H9 (cell line): Measurements from ENCODE around the gene B4GALNT4. TPM values are rescaled to one million over a fixed set of nuclear protein-coding genes. Genes with fewer than 3 reads are reported as not detected.
A peak's percentile ranks its signal among the peaks of the same experiment; 100 is the strongest.

Experiments
- DNase-seq: peaks from one replicate; pipeline ENCODE4 v3.0.0-alpha.2; 2017
- H2AFZ ChIP-seq: one replicate; pipeline ENCODE4 v1.6.1; 2013; ENCODE audit warnings: mild to moderate bottlenecking, low read length, control low read depth, moderate library complexity
- H2AK5ac ChIP-seq: 2 replicates; pipeline ENCODE4 v1.6.1; 2013; ENCODE audit warnings: low read length, control low read depth, mixed read lengths; ENCODE audit not compliant: insufficient read length
- H2BK120ac ChIP-seq: one replicate; pipeline ENCODE4 v1.6.1; 2013; ENCODE audit warnings: low read depth, mild to moderate bottlenecking, low read length, control low read depth, inconsistent platforms; ENCODE audit not compliant: poor library complexity, severe bottlenecking
- H2BK12ac ChIP-seq: 2 replicates; pipeline ENCODE4 v1.6.1; 2013; ENCODE audit warnings: low read length, control low read depth, mixed read lengths, low read depth; ENCODE audit not compliant: insufficient read length
- H2BK15ac ChIP-seq: 2 replicates; pipeline ENCODE4 v1.6.1; 2013; ENCODE audit warnings: low read depth, low read length, control low read depth
- H2BK20ac ChIP-seq: one replicate; pipeline ENCODE4 v1.6.1; 2013; ENCODE audit warnings: low read depth, mild to moderate bottlenecking, low read length, control low read depth, inconsistent platforms; ENCODE audit not compliant: poor library complexity, severe bottlenecking
- H2BK5ac ChIP-seq: 2 replicates; pipeline ENCODE4 v1.6.1; 2013; ENCODE audit warnings: low read length, control low read depth, mixed read lengths; ENCODE audit not compliant: insufficient read length
- H3K14ac ChIP-seq: 2 replicates; pipeline ENCODE4 v1.6.1; 2013; ENCODE audit warnings: low read length, control low read depth; ENCODE audit not compliant: insufficient read depth
- H3K18ac ChIP-seq: 2 replicates; pipeline ENCODE4 v1.6.1; 2013; ENCODE audit warnings: low read depth, mild to moderate bottlenecking, mixed read lengths, low read length, control low read depth; ENCODE audit not compliant: insufficient read length
- H3K23ac ChIP-seq: 2 replicates; pipeline ENCODE4 v1.6.1; 2013; ENCODE audit warnings: low read length, control low read depth, mixed read lengths, low read depth; ENCODE audit not compliant: insufficient read length
- H3K23me2 ChIP-seq: 2 replicates; pipeline ENCODE4 v1.6.1; 2013; ENCODE audit warnings: low read depth, mild to moderate bottlenecking, mixed read lengths, low read length, control low read depth; ENCODE audit not compliant: insufficient read length, poor library complexity, severe bottlenecking
- H3K27ac ChIP-seq: 2 replicates; pipeline ENCODE4 v1.5.1; 2013; ENCODE audit warnings: low read length, control low read depth, mixed read lengths, low read depth; ENCODE audit not compliant: insufficient read length
- H3K27me3 ChIP-seq: 2 replicates; pipeline ENCODE4 v1.6.1; 2013; ENCODE audit warnings: low read length, control low read depth, inconsistent platforms; ENCODE audit not compliant: insufficient read depth
- H3K4ac ChIP-seq: 2 replicates; pipeline ENCODE4 v1.6.1; 2013; ENCODE audit warnings: low read depth, mild to moderate bottlenecking, control low read depth, inconsistent platforms, low read length, moderate library complexity
- H3K4me1 ChIP-seq: 2 replicates; pipeline ENCODE4 v1.6.1; 2013; ENCODE audit warnings: low read length, control low read depth, inconsistent platforms; ENCODE audit not compliant: insufficient read depth
- H3K4me2 ChIP-seq: 2 replicates; pipeline ENCODE4 v1.6.1; 2013; ENCODE audit warnings: low read length, control low read depth, mixed read lengths; ENCODE audit not compliant: insufficient read length, insufficient read depth
- H3K56ac ChIP-seq: 2 replicates; pipeline ENCODE4 v1.6.1; 2013; ENCODE audit warnings: low read depth, mild to moderate bottlenecking, mixed read lengths, low read length, control low read depth; ENCODE audit not compliant: insufficient read length
- H3K79me1 ChIP-seq: 2 replicates; pipeline ENCODE4 v1.6.1; 2013; ENCODE audit warnings: low read depth, mild to moderate bottlenecking, moderate library complexity, low read length, control low read depth, inconsistent platforms; ENCODE audit not compliant: insufficient read depth, poor library complexity, severe bottlenecking
- H3K79me2 ChIP-seq: 2 replicates; pipeline ENCODE4 v1.6.1; 2013; ENCODE audit warnings: low read length, control low read depth, inconsistent platforms; ENCODE audit not compliant: insufficient read depth
- H3K9ac ChIP-seq: 2 replicates; pipeline ENCODE4 v1.6.1; 2013; ENCODE audit warnings: low read length, control low read depth, mixed read lengths; ENCODE audit not compliant: insufficient read length; ENCODE audit errors: extremely low read depth
- H3K9me3 ChIP-seq: one replicate; pipeline ENCODE4 v1.6.1; 2013; ENCODE audit warnings: low read depth, low read length, inconsistent platforms; ENCODE audit not compliant: control insufficient read depth
- H3T11ph ChIP-seq: one replicate; pipeline ENCODE4 v1.6.1; 2013; ENCODE audit warnings: mild to moderate bottlenecking, low read length, control low read depth, inconsistent platforms
- H4K20me1 ChIP-seq: one replicate; pipeline ENCODE4 v1.6.1; 2013; ENCODE audit not compliant: control insufficient read depth, insufficient read length, insufficient read depth
- H4K5ac ChIP-seq: 2 replicates; pipeline ENCODE4 v1.6.1; 2013; ENCODE audit warnings: low read depth, mild to moderate bottlenecking, mixed read lengths, low read length, control low read depth; ENCODE audit not compliant: insufficient read length
- H4K8ac ChIP-seq: replicated peaks from 2 replicates; pipeline ENCODE4 v1.6.1; 2013; ENCODE audit warnings: low read length, control low read depth, mixed read lengths, low read depth; ENCODE audit not compliant: insufficient read length
- H4K91ac ChIP-seq: 2 replicates; pipeline ENCODE4 v1.6.1; 2013; ENCODE audit warnings: low read depth, mild to moderate bottlenecking, moderate library complexity, mixed read lengths, low read length, control low read depth; ENCODE audit not compliant: insufficient read length
- H3K27ac Mint-ChIP-seq, 3 experiments: 2 replicates in 2 of 3; 3 replicates in 1 of 3; pipeline ENCODE4 v1.8.0; 2020 to 2021; ENCODE audit warnings: mixed read lengths in 3 of 3, mild to moderate bottlenecking in 1 of 3, moderate library complexity in 1 of 3
- H3K27me3 Mint-ChIP-seq: 2 replicates; pipeline ENCODE4 v1.8.0; 2021; ENCODE audit warnings: low read depth, mild to moderate bottlenecking, moderate library complexity, mixed read lengths
- H3K36me3 Mint-ChIP-seq, 3 experiments: 2 replicates in 2 of 3; 3 replicates in 1 of 3; pipeline ENCODE4 v1.8.0; 2020 to 2021; ENCODE audit warnings: low read depth in 3 of 3, mixed read lengths in 3 of 3; ENCODE audit not compliant: insufficient read depth in 1 of 3
- H3K4me1 Mint-ChIP-seq, 2 experiments: 2 replicates each; pipeline ENCODE4 v1.8.0; 2020; ENCODE audit warnings: mixed read lengths in 2 of 2
- H3K4me3 Mint-ChIP-seq, 2 experiments: 2 replicates in 1 of 2; 3 replicates in 1 of 2; pipeline ENCODE4 v1.8.0; 2020 to 2021; ENCODE audit warnings: mild to moderate bottlenecking in 2 of 2, mixed read lengths in 2 of 2, moderate library complexity in 1 of 2
- H3K9me3 Mint-ChIP-seq, 2 experiments: 2 replicates in 1 of 2; 3 replicates in 1 of 2; pipeline ENCODE4 v1.8.0; 2020; ENCODE audit warnings: mild to moderate bottlenecking in 2 of 2, mixed read lengths in 2 of 2, moderate library complexity in 1 of 2
- WGBS: extraction: QIAGEN DNeasy Blood & Tissue Kit; methylation state at CpG from one replicate; pipeline ENCODE4 v1.1.7; 2013; ENCODE audit warnings: missing lambda C conversion rate, low lambda C conversion rate, mixed read lengths; ENCODE audit not compliant: insufficient read length; ENCODE audit errors: extremely low coverage; 5-methylcytosine and 5-hydroxymethylcytosine counted together
- total RNA-seq: library from RNA; stranded (reverse); gene quantifications from 2 replicates; pipeline ENCODE4 v1.2.1, GENCODE V29; 2021
- TF ChIP-seq, protein P1 (sequence below): fragments of 200-600 bp; sonication (generic); conservative IDR thresholded peaks from 3 replicates; pipeline ENCODE4 v1.8.0; 2021; ENCODE audit warnings: antibody characterized with exemption, mild to moderate bottlenecking

The B4GALNT4 gene
- total RNA-seq, 1 experiment from 2014 or later: 105 TPM

DNA sequence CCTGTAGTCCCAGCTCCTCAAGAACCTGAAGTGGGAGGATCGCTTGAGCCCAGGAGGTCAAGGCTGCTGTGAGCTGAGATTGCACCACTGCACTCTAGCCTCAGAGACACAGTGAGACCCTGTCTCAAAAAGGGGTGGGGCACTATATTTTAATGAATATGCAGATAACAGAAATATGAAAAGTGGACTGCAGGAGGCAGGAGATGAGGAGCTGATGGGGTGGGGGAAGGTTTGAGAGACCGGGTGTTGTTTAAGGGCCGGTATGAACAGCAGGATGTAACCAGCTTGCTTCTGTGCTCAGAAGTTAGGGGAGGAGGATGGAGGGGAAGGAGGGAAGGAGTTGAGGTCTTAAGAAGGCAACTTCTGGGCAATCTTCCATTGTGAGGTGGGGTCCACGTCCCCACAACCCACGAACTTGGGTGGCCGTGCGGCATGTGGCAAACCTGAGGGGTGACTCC is 1.3 kb upstream of the B4GALNT4 start:
- H3K4me2 ChIP-seq: peak overlapping the region; percentile 69
- no peak overlapping the region for H2BK120ac ChIP-seq
- H3T11ph ChIP-seq: no peak overlapping the region
- H3K14ac ChIP-seq: no peak overlapping the region
- H3K9me3 Mint-ChIP-seq: peaks cover 3 to 4% of the 10 kb centered on the region in 2 experiments; a peak in 4 of 5 replicates
- H3K9ac ChIP-seq: no peak overlapping the region
- H3K36me3 Mint-ChIP-seq: peaks cover 16 to 23% (median 18%) of the 10 kb centered on the region in 3 experiments
- peaks cover 20 to 27% of the 10 kb centered on the region in 2 experiments for H3K4me1 Mint-ChIP-seq
- H3K4me1 ChIP-seq: no peaks in the 10 kb centered on the region
- no peaks in the 10 kb centered on the region for H3K27me3 ChIP-seq
- H3K27ac ChIP-seq: no peak overlapping the region
- WGBS: no CpG with 5 or more reads among the region's 7 CpGs
- H2BK5ac ChIP-seq: no peak overlapping the region
- no peaks in the 10 kb centered on the region for H3K9me3 ChIP-seq
- no peak overlapping the region for H2BK20ac ChIP-seq
- H4K8ac ChIP-seq: no peak overlapping the region
- H4K5ac ChIP-seq: no peak overlapping the region
- H3K56ac ChIP-seq: no peak overlapping the region
- H2BK12ac ChIP-seq: no peak overlapping the region
- no peaks in the 10 kb centered on the region for H3K23me2 ChIP-seq
- no peak overlapping the region for H4K91ac ChIP-seq
- H3K79me1 ChIP-seq: peaks cover 9% of the 10 kb centered on the region
- peaks cover 17% of the 10 kb centered on the region for H3K27me3 Mint-ChIP-seq
- no peak for DNase-seq
- no peak overlapping the region for H3K23ac ChIP-seq
- H2BK15ac ChIP-seq: no peak overlapping the region
- H3K27ac Mint-ChIP-seq: no peak overlapping the region; a peak in 3 of 7 replicates
- no peak overlapping the region for H3K18ac ChIP-seq
- no peak overlapping the region for H2AFZ ChIP-seq
- TF ChIP-seq, protein P1, sequence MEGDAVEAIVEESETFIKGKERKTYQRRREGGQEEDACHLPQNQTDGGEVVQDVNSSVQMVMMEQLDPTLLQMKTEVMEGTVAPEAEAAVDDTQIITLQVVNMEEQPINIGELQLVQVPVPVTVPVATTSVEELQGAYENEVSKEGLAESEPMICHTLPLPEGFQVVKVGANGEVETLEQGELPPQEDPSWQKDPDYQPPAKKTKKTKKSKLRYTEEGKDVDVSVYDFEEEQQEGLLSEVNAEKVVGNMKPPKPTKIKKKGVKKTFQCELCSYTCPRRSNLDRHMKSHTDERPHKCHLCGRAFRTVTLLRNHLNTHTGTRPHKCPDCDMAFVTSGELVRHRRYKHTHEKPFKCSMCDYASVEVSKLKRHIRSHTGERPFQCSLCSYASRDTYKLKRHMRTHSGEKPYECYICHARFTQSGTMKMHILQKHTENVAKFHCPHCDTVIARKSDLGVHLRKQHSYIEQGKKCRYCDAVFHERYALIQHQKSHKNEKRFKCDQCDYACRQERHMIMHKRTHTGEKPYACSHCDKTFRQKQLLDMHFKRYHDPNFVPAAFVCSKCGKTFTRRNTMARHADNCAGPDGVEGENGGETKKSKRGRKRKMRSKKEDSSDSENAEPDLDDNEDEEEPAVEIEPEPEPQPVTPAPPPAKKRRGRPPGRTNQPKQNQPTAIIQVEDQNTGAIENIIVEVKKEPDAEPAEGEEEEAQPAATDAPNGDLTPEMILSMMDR: no peak
- no peak overlapping the region for H3K4ac ChIP-seq
- no peaks in the 10 kb centered on the region for H3K79me2 ChIP-seq
- no peak overlapping the region for H2AK5ac ChIP-seq
- no peaks in the 10 kb centered on the region for H4K20me1 ChIP-seq
- peak overlapping the region; percentile 77 to 89 for H3K4me3 Mint-ChIP-seq
